Measurements from ENCODE around the gene ZNF536.

- TF ChIP-seq EZH2 (IDR thresholded peaks at IDR 0.05; ENCODE audit: borderline replicate concordance, low read depth, low read length, poor library complexity, severe bottlenecking), result no peak
- TF ChIP-seq CTCF (conservative IDR thresholded peaks at IDR 0.05; ENCODE audit: low read depth, low read length), result no peak
Observed at GRCh38 chr19:30338041-30338456, 34.1 kb upstream of the ZNF536 start.
